ENCODE results near the gene HCN4. TPM values are rescaled to one million over a fixed set of nuclear protein-coding genes. Genes with fewer than 3 reads are reported as not detected.

Gene HCN4
- total RNA-seq, 4 donors from 2014 or later = not detected

DNA sequence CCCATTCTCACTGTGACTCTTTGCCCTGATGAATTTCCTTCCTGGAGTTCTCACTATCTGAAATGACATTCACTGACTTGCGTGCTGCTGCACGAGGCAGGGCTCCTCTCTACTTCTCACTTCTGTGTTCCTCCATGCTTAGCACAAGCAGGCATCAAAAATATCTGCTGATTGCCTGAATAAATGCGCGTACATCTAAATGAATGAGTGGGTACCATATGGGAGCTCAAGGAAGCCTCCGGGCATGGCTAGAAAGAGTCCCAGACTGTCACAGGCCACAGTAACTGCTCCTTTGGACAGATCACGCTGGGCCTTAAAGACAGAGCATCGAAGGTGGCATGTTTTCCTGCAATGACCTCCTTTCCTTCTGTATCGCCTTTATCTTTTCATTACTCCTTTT lies 31.6 kb downstream of the HCN4 start:
- TF ChIP-seq, protein P1, sequence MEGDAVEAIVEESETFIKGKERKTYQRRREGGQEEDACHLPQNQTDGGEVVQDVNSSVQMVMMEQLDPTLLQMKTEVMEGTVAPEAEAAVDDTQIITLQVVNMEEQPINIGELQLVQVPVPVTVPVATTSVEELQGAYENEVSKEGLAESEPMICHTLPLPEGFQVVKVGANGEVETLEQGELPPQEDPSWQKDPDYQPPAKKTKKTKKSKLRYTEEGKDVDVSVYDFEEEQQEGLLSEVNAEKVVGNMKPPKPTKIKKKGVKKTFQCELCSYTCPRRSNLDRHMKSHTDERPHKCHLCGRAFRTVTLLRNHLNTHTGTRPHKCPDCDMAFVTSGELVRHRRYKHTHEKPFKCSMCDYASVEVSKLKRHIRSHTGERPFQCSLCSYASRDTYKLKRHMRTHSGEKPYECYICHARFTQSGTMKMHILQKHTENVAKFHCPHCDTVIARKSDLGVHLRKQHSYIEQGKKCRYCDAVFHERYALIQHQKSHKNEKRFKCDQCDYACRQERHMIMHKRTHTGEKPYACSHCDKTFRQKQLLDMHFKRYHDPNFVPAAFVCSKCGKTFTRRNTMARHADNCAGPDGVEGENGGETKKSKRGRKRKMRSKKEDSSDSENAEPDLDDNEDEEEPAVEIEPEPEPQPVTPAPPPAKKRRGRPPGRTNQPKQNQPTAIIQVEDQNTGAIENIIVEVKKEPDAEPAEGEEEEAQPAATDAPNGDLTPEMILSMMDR (IDR thresholded peaks at IDR 0.05) = no peak
- TF ChIP-seq EP300 (IDR thresholded peaks at IDR 0.05) = no peak
- 82 to 86% methylated on average over 8 of the region's 8 CpGs for WGBS, 2 donors
- Histone ChIP-seq H3K4me3 (no peak overlapping the region), H3K9me3 (no peaks in the 10 kb centered on the region), H3K4me1 (no peaks in the 10 kb centered on the region), H3K27ac (no peak overlapping the region), H3K27me3 (no peaks in the 10 kb centered on the region), H3K36me3 (no peaks in the 10 kb centered on the region)
- no peak for DNase-seq (ENCODE audit: low spot score in 2 of 2)

DNA sequence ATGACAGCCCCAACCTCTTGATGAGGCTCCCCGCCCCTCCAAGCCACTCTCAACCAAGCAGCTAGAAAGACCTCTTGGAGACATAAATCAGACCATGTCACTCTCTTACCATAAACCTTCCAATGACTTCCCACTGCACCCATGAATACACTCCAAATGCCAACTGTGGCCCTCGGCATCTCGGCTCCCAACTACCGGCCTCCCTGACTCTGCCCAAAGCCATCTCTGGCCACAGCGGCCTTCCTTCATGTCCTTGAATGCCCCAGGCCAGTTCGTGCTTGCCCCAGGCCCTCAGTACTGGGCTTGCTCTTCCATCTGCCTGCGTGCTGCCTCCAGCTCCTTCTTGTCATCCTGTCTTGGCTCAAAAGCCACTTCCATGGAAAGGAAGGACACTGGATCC lies 32.0 kb downstream of the HCN4 start:
- Histone ChIP-seq H3K27ac (no peak overlapping the region), H3K36me3 (no peaks in the 10 kb centered on the region), H3K4me1 (no peaks in the 10 kb centered on the region), H3K9me3 (no peaks in the 10 kb centered on the region), H3K27me3 (no peaks in the 10 kb centered on the region), H3K4me3 (no peak overlapping the region)
- DNase-seq (ENCODE audit: low spot score in 2 of 2) = no peak
- 84 to 89% methylated on average over 7 of the region's 7 CpGs for WGBS, 2 donors
- TF ChIP-seq POLR2A (IDR thresholded peaks at IDR 0.05) (no peak), EP300 (IDR thresholded peaks at IDR 0.05) (no peak)
- TF ChIP-seq, protein P1 (IDR thresholded peaks at IDR 0.05) = no peak

DNA sequence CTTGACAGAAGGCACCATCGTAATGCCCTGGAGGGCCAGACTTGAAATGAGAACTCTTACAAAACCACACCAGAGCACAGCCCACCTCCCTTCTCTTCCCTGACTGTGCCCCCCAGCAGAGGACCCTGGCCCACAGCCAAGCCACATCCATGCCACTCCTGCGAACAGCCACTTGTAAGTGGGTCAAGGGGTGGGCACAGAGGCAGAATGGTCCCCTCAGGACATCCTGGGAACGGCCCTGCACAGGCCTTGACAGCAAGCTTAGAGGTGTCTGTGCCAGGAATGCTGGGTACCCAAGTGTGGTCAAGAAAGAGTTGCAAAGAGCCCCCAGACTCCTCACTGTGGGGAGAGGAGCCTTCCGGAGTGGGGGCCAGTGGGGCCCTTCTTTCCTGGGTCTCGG lies 33.3 kb downstream of the HCN4 start:
- DNase-seq (ENCODE audit: low spot score in 2 of 2) = no peak
- 56 to 70% methylated on average over 5 of the region's 5 CpGs for WGBS, 2 donors
- TF ChIP-seq POLR2A (IDR thresholded peaks at IDR 0.05) (no peak), EP300 (IDR thresholded peaks at IDR 0.05) (no peak)
- TF ChIP-seq, protein P1 (IDR thresholded peaks at IDR 0.05) = no peak

DNA sequence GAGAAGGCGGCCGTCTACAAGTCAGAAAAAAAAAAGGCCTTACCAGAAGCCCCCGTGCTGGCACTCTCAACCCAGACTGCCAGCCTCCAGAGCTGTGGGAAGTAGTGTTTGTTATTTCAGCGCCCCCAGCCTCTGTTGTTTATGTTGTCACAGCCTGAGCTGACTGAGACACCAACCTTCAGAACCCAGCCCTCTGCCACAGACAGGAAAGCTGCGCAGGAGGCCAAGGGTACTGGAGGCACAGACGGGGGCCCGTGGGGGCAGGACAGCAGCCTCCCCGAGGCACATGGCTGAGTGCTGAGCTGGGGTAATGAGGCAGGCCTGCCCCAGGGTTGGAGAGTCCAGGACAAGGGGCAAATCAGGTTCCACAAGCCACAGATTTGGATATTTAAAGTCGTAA lies 33.7 kb downstream of the HCN4 start:
- Histone ChIP-seq H3K4me1 (no peaks in the 10 kb centered on the region), H3K9me3 (no peaks in the 10 kb centered on the region), H3K4me3 (no peak overlapping the region), H3K27ac (no peak overlapping the region), H3K27me3 (no peaks in the 10 kb centered on the region), H3K36me3 (no peaks in the 10 kb centered on the region)
- DNase-seq (ENCODE audit: low spot score in 2 of 2) = no peak
- TF ChIP-seq EP300 (IDR thresholded peaks at IDR 0.05) = no peak
- no peak for TF ChIP-seq POLR2A (IDR thresholded peaks at IDR 0.05)
- TF ChIP-seq, protein P1 (IDR thresholded peaks at IDR 0.05) = no peak
- WGBS, 2 donors = 58 to 65% methylated on average over 9 of the region's 9 CpGs

More for the DNA sequence above, 33.3 kb downstream of the HCN4 start:
- no peak overlapping the region for H3K4me3 ChIP-seq
- no peaks in the 10 kb centered on the region for H3K9me3 ChIP-seq
- no peak overlapping the region for H3K27ac ChIP-seq
- H3K36me3 ChIP-seq = no peaks in the 10 kb centered on the region
- no peaks in the 10 kb centered on the region for H3K4me1 ChIP-seq
- no peaks in the 10 kb centered on the region for H3K27me3 ChIP-seq

DNA sequence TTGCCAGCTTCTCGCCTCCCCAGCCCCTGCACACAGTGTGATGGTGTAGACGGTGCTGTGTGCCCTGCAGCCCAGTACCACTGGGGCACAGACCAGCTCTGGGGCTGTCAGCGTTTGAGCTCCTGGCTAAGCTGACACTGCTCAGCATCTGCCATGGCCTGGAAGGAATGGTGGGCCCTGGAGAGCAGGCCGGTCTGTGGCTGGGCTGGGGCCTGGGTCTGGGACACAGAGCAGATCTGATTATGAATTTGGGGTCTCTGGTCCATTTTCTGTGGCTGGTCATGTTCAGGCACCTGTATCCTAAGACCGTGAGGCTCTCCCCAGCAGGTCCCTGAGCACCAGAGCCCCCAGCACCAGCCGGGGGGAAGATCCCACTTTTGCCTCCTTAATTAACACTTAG lies 34.7 kb downstream of the HCN4 start:
- Histone ChIP-seq H3K9me3 (no peaks in the 10 kb centered on the region), H3K27me3 (no peaks in the 10 kb centered on the region), H3K27ac (no peak overlapping the region), H3K36me3 (no peaks in the 10 kb centered on the region), H3K4me3 (no peak overlapping the region), H3K4me1 (no peaks in the 10 kb centered on the region)
- no peak for DNase-seq (ENCODE audit: low spot score in 2 of 2)
- no peak for TF ChIP-seq EP300 (IDR thresholded peaks at IDR 0.05)
- TF ChIP-seq POLR2A (IDR thresholded peaks at IDR 0.05) = no peak
- TF ChIP-seq, protein P1 (IDR thresholded peaks at IDR 0.05) = no peak
- WGBS, 2 donors = 85 to 95% methylated on average over 4 to 6 of the region's 6 CpGs

Data from tibial nerve (tissue), 4 donors.